Fibroblast of villous mesenchyme (primary cell): Measurements from ENCODE around the gene GJC2. TPM values are rescaled to one million over a fixed set of nuclear protein-coding genes. Genes with fewer than 3 reads are reported as not detected.

Experiments used
- DNase-seq: peaks from one replicate; pipeline ENCODE4 v3.0.0-alpha.2; 2010; ENCODE audit warnings: low read depth
- H3K4me3 ChIP-seq: 2 replicates; pipeline ENCODE4 v1.5.1; 2011; ENCODE audit warnings: low read depth, mild to moderate bottlenecking, low read length
- total RNA-seq: library from RNA; depleted of rRNA; stranded (reverse); fragments of >200 nt; gene quantifications from 2 replicates; pipeline ENCODE4 v1.2.3, GENCODE V29; 2012
- TF ChIP-seq, protein P1 (sequence below): IDR thresholded peaks from 2 replicates; pipeline ENCODE4 v1.5.1; 2012; ENCODE audit warnings: low read depth, mild to moderate bottlenecking, low read length; ENCODE audit not compliant: insufficient read depth

The GJC2 gene
- total RNA-seq, 1 donor = 3.9 TPM

GRCh38 chr1:228154021-228154669 is 4.4 kb downstream of the GJC2 start:
- DNase-seq = no peak
- H3K4me3 ChIP-seq = no peak overlapping the region
- TF ChIP-seq, protein P1, sequence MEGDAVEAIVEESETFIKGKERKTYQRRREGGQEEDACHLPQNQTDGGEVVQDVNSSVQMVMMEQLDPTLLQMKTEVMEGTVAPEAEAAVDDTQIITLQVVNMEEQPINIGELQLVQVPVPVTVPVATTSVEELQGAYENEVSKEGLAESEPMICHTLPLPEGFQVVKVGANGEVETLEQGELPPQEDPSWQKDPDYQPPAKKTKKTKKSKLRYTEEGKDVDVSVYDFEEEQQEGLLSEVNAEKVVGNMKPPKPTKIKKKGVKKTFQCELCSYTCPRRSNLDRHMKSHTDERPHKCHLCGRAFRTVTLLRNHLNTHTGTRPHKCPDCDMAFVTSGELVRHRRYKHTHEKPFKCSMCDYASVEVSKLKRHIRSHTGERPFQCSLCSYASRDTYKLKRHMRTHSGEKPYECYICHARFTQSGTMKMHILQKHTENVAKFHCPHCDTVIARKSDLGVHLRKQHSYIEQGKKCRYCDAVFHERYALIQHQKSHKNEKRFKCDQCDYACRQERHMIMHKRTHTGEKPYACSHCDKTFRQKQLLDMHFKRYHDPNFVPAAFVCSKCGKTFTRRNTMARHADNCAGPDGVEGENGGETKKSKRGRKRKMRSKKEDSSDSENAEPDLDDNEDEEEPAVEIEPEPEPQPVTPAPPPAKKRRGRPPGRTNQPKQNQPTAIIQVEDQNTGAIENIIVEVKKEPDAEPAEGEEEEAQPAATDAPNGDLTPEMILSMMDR = no peak

DNA sequence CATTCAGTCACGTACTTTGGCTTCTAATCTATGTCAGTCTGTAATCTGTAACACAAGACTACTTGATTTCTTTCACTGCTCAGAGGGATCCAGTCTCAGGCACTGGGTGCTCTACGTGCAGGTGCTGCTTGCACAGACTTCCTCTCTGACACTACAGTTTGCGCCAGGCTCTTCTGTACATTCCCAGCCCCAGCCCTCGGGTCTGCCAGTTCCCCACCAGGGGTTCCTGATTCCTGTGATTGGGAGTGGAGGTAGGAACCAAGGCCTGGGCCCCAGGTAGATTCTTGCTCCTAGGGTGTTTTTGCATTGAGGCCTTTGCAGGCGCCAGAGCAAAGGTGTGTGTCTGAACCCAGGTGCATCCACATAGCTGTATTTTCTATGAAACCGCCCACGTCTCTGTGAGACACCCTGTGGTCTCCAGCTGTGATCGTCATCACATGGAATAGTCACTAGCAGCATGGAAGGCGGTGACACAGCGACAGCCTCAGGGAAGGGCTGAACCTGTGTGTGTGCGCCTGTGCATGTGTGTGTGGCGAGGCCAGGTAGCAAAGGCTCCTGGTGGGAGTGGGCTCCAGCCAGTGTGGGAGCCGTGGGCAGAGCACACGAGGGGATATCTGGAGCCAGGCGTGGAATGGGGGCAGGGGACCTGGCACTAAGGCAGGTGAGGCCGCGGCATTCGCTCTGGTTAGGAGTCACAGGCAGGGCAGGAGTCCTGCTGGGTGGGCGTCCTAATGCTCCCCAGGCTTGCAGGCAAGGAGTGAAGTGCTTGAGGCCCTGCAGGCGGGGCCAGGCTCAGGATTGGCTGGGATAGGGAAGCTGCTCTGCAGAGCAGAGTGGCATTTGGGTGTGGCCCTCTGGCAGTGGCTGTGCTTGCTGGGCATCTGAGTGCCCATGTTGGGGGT is 5.2 kb downstream of the GJC2 start:
- H3K4me3 ChIP-seq = no peak overlapping the region
- no peak for DNase-seq
- TF ChIP-seq, protein P1 = no peak

DNA sequence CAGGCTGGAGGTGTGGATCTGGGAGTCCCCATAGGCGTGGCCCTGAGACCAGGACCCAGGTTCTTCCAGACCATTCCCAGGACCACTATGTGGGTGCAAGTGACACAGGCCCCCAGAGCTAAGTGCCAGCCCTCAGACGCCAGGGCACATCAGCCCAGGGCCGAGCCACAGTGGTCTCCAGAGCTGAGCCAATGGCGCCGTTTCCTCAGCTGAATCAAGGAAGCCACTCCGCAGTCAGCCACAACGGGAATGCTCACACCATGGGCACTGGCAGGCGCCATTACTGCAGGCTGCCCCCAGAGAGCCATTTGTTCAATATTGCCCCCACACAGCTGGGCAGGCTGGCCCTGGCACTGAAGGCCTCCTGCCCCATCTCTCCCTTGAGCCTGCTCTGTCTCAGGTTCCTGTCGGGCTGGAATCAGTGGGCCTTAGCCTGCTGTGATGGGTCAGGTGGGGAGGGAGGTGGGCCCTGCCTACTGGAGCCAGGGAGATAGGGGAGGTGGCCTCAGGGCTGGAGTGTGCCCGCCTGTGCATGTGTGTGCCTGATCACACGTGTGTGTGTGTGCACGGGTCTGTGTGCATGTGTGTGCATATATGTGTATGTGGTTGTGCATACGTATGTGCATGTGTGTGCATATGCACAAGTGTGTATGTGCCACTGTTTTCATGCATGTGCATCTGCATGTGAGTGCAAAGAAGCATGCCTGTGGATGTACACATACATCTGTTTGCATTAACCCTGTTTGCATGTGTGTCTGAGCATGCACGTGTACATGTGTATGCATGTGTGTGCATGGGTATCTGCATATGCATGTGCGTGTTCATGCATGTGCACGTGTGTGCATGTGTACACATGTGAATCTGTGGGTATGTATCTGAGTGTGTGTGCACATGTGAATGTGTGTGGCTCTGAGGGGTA is 6.1 kb downstream of the GJC2 start:
- TF ChIP-seq, protein P1 = no peak
- DNase-seq = no peak
- no peak overlapping the region for H3K4me3 ChIP-seq

DNA sequence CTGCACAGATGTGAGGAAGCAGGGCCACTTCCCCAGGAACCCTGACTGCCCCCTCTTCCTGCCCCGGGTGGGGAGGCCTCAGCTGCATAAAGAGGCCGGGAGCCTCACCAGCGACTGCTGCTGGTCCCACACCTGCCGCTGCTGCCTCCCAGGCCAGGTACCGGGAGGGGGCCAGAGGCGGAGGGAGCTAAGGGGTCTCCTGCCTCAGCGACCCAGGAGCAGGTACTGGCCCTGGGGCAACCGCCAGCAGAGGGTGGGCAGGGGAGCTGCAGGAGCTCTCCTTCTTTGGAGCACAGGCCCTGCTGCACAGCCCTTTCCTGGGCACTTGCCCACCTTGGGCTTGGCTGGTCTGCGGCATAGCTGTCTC is 6.8 kb downstream of the GJC2 start:
- TF ChIP-seq, protein P1 = no peak
- DNase-seq = no peak
- H3K4me3 ChIP-seq = no peak overlapping the region

GRCh38 chr1:228156941-228157728 is 7.4 kb downstream of the GJC2 start:
- TF ChIP-seq, protein P1 = no peak
- no peak overlapping the region for H3K4me3 ChIP-seq
- no peak for DNase-seq

GRCh38 chr1:228157729-228158126 is 8.0 kb downstream of the GJC2 start:
- TF ChIP-seq, protein P1 = no peak
- H3K4me3 ChIP-seq = no peak overlapping the region
- no peak for DNase-seq
